MM.1S (cell line): ENCODE results near the gene ATG4C.
"Not testable (repeated sequence)": the region's sequence is repeated elsewhere in the genome, so short reads cannot be mapped to it uniquely, and the experiment has no call there.

Experiments used
- DNase-seq: peaks from one replicate; pipeline ENCODE4 v3.0.0-alpha.2; 2015
- H2AFZ ChIP-seq: fragments of 300-600 bp; sonication (generic); 2 replicates; pipeline ENCODE4 v1.6.0; 2016; ENCODE audit warnings: antibody characterized with exemption, low read length
- H3F3A ChIP-seq: fragments of 300-600 bp; sonication (generic); 2 replicates; pipeline ENCODE4 v1.6.1; 2016; ENCODE audit warnings: mild to moderate bottlenecking, antibody characterized with exemption, low read length, moderate library complexity, mixed read lengths; ENCODE audit not compliant: insufficient read depth
- H3K27ac ChIP-seq: fragments of 300-600 bp; sonication (generic); 2 replicates; pipeline ENCODE4 v1.5.1; 2016; ENCODE audit warnings: mild to moderate bottlenecking, low read length
- H3K27me3 ChIP-seq: fragments of 300-600 bp; sonication (generic); replicated peaks from 2 replicates; pipeline ENCODE4 v1.6.0; 2016; ENCODE audit warnings: low read length; ENCODE audit not compliant: insufficient read depth
- H3K36me3 ChIP-seq: fragments of 300-600 bp; sonication (generic); replicated peaks from 2 replicates; pipeline ENCODE4 v1.6.1; 2016; ENCODE audit warnings: mild to moderate bottlenecking, low read length, mixed read lengths; ENCODE audit not compliant: insufficient read depth
- H3K4me1 ChIP-seq: fragments of 300-600 bp; sonication (generic); 2 replicates; pipeline ENCODE4 v1.6.1; 2016; ENCODE audit warnings: low read length, mixed read lengths
- H3K4me2 ChIP-seq: fragments of 300-600 bp; sonication (generic); 2 replicates; pipeline ENCODE4 v1.6.0; 2016; ENCODE audit warnings: low read depth, low read length
- H3K4me3 ChIP-seq: fragments of 300-600 bp; sonication (generic); 2 replicates; pipeline ENCODE4 v1.5.1; 2016; ENCODE audit warnings: low read length, mixed read lengths
- H3K79me2 ChIP-seq: fragments of 300-600 bp; sonication (generic); 2 replicates; pipeline ENCODE4 v1.6.1; 2016; ENCODE audit warnings: mixed run types, low read length, mixed read lengths
- H3K9ac ChIP-seq: fragments of 300-600 bp; sonication (generic); 2 replicates; pipeline ENCODE4 v1.6.1; 2016; ENCODE audit warnings: low read length, mixed read lengths
- H3K9me2 ChIP-seq: fragments of 300-600 bp; sonication (generic); replicated peaks from 2 replicates; pipeline ENCODE4 v1.6.1; 2016; ENCODE audit warnings: mild to moderate bottlenecking, low read length, mixed read lengths; ENCODE audit not compliant: insufficient read depth
- H3K9me3 ChIP-seq: fragments of 300-600 bp; sonication (generic); replicated peaks from 2 replicates; pipeline ENCODE4 v1.6.1; 2016; ENCODE audit warnings: mild to moderate bottlenecking, low read length, mixed read lengths; ENCODE audit not compliant: insufficient read depth
- H4K20me1 ChIP-seq: fragments of 300-600 bp; sonication (generic); 2 replicates; pipeline ENCODE4 v1.6.1; 2016; ENCODE audit warnings: mild to moderate bottlenecking, low read length, moderate library complexity, mixed read lengths; ENCODE audit not compliant: insufficient read depth
- EZH2 ChIP-seq: fragments of 300-600 bp; sonication (generic); optimal IDR thresholded peaks from 2 replicates; pipeline ENCODE3; 2017; ENCODE audit warnings: low read depth, mild to moderate bottlenecking, antibody characterized with exemption, low read length, mixed read lengths
- EZH2phosphoT487 ChIP-seq: fragments of 300-600 bp; sonication (generic); IDR thresholded peaks from 2 replicates; pipeline ENCODE4 v1.6.1; 2018; ENCODE audit warnings: antibody characterized with exemption, low read length
- TF ChIP-seq, protein P1 (sequence below): fragments of 300-600 bp; sonication (generic); IDR thresholded peaks from 2 replicates; pipeline ENCODE4 v1.5.1; 2016; ENCODE audit warnings: antibody characterized with exemption, low read length, mixed read lengths

ATG4C gene

DNA sequence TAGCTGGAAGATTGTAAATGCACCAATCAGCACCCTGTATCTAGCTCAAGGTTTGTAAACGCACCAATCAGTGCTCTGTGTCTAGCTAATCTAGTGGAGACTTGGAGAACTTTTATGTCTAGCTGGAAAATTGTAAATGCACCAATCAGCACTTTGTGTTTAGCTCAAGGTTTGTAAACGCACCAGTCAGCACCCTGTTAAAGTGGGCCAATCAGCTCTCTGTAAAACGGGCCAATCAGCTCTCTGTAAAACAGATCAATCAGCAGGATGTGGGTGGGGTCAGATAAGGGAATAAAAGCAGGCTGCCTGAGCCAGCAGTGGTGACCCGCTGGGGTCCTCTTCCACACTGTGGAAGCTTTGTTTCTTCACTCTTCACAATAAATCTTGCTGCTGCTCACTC is 21.9 kb upstream of the ATG4C start:
- not testable (repeated sequence) for H2AFZ ChIP-seq, H3K79me2 ChIP-seq, H3K27ac ChIP-seq, H3K4me3 ChIP-seq, H3K4me1 ChIP-seq, H3K9me3 ChIP-seq, H3K27me3 ChIP-seq, H3F3A ChIP-seq, H3K4me2 ChIP-seq, H4K20me1 ChIP-seq, H3K9ac ChIP-seq, DNase-seq, H3K9me2 ChIP-seq, H3K36me3 ChIP-seq

DNA sequence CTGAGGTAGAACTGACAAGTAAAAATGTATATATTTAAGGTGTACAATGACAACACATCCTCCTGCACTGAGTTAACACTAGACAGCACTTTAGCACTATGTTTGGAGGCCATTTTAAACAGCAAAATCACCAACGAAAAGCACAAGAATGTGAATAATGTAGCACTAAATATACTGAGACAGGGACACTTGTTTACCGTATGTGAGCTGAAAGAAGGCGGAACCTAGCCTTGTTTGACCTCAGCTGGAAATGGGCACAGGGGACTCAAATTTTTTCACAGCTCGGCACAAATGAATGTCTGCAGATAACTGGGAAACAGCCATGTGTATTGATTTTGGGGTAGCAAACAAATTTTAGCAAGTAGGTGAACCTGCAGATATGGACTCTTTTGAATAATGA is 18.0 kb upstream of the ATG4C start:
- no peaks in the 10 kb centered on the region for H4K20me1 ChIP-seq
- no peak overlapping the region for H3K9ac ChIP-seq
- no peak for DNase-seq
- no peaks in the 10 kb centered on the region for H3K9me2 ChIP-seq
- no peaks in the 10 kb centered on the region for H3K9me3 ChIP-seq
- H3K79me2 ChIP-seq = no peaks in the 10 kb centered on the region
- no peak overlapping the region for H3K4me2 ChIP-seq
- H3K27ac ChIP-seq = no peak overlapping the region
- no peaks in the 10 kb centered on the region for H3K4me1 ChIP-seq
- H3K36me3 ChIP-seq = no peaks in the 10 kb centered on the region
- H2AFZ ChIP-seq = no peak overlapping the region
- H3F3A ChIP-seq = no peaks in the 10 kb centered on the region
- TF ChIP-seq, protein P1, sequence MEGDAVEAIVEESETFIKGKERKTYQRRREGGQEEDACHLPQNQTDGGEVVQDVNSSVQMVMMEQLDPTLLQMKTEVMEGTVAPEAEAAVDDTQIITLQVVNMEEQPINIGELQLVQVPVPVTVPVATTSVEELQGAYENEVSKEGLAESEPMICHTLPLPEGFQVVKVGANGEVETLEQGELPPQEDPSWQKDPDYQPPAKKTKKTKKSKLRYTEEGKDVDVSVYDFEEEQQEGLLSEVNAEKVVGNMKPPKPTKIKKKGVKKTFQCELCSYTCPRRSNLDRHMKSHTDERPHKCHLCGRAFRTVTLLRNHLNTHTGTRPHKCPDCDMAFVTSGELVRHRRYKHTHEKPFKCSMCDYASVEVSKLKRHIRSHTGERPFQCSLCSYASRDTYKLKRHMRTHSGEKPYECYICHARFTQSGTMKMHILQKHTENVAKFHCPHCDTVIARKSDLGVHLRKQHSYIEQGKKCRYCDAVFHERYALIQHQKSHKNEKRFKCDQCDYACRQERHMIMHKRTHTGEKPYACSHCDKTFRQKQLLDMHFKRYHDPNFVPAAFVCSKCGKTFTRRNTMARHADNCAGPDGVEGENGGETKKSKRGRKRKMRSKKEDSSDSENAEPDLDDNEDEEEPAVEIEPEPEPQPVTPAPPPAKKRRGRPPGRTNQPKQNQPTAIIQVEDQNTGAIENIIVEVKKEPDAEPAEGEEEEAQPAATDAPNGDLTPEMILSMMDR = no peak
- TF ChIP-seq EZH2 (no peak), EZH2phosphoT487 (no peak)
- H3K27me3 ChIP-seq = no peaks in the 10 kb centered on the region
- H3K4me3 ChIP-seq = no peak overlapping the region

DNA sequence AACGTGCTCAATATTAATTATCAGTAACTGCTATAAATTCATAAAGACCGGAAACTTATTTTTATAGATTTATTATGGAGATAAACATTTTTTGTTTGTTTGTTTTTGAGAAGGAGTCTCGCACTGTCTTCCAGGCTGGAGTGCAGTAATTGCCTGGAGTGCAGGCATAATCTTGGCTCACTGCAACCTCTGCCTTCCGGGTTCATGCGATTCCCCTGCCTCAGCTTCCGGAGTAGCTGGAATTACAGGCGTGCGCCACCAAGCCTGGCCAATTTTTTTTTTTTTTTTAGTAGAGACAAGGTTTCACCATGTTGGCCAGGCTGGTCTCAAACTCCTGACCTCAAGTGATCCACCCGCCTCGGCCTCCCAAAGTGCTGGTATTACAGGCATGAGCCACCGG is 15.4 kb upstream of the ATG4C start:
- H2AFZ ChIP-seq, DNase-seq, H3K27me3 ChIP-seq, H3F3A ChIP-seq, H3K4me1 ChIP-seq, H3K9me3 ChIP-seq, H3K9ac ChIP-seq, H3K4me3 ChIP-seq, H3K4me2 ChIP-seq, H3K79me2 ChIP-seq, H3K36me3 ChIP-seq, H4K20me1 ChIP-seq, H3K27ac ChIP-seq, H3K9me2 ChIP-seq: not testable (repeated sequence)

DNA sequence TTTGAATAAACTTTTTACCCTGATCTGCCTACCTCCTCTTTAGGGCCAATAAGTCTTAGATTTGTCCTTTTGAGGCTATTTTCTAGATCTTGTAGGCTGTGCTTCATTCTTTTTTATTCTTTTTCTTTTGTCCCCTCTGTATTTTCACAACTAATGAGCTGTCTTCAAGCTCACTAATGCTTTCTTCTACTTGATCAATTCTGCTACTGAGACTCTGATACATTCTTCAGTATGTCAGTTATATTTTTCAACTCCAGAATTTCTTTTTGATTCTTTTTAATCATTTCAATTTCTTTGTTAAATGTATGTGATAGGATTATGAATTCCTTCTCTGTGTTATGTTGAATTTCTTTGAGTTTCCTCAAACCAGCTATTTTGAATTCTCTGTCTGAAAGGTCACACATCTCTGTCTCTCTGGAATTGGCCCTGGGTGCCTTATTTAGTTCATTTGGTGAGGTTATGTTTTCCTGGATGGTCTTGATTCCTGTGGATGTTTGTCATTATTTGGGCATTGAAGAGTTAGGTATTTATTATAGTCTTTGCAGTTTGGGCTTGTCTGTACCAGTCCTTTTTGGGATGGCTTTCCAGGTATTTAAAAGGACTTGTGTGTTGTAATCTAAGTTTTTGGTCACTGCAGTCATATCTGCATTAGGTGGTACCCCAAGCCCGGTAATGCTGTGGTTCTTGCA is 11.2 kb upstream of the ATG4C start:
- Histone ChIP-seq H3K27me3 (no peaks in the 10 kb centered on the region), H3K9ac (no peak overlapping the region), H3K4me3 (no peak overlapping the region), H3K9me2 (no peaks in the 10 kb centered on the region), H3K9me3 (no peaks in the 10 kb centered on the region), H3K36me3 (no peaks in the 10 kb centered on the region), H3K27ac (no peak overlapping the region), H4K20me1 (no peaks in the 10 kb centered on the region), H3K4me1 (no peaks in the 10 kb centered on the region), H2AFZ (no peak overlapping the region), H3F3A (no peaks in the 10 kb centered on the region), H3K79me2 (no peaks in the 10 kb centered on the region), H3K4me2 (no peak overlapping the region)
- no peak for TF ChIP-seq EZH2phosphoT487
- TF ChIP-seq EZH2 = no peak
- TF ChIP-seq, protein P1 = no peak
- DNase-seq = no peak
